HCT116 (cell line): ENCODE results near the gene ADRA1B. TPM values are rescaled to one million over a fixed set of nuclear protein-coding genes. Genes with fewer than 3 reads are reported as not detected.

Source experiments
- ATAC-seq: fragments of 200-7000 bp; cut with Tn5 transposase; 2 replicates; pipeline ENCODE4 v1.9.1; 2020; ENCODE audit warnings: mild to moderate bottlenecking, moderate library complexity
- BruUV-seq: library from RNA; stranded (reverse); fragments of 400-500 nt; replicated peaks from 2 replicates; lab custom pipeline; 2021; lab: Mats Ljungman, UMichigan
- CTCF ChIA-PET: fragments of 300-600 bp; sonication (Branson Sonifier 250); formaldehyde crosslinking; loops from one replicate; lab custom pipeline; 2021; ENCODE audit warnings: antibody characterized with exemption; lab: Charles Lee
- POLR2A ChIA-PET: fragments of 300-600, 350-600 bp; sonication (Branson Sonifier 250); formaldehyde crosslinking; loops from one replicate; lab custom pipeline; 2021; ENCODE audit warnings: antibody characterized with exemption; lab: Charles Lee
- RAD21 ChIA-PET, 2 experiments: fragments of 300-600 bp; sonication (Branson Sonifier 250); formaldehyde crosslinking; loops; one replicate each; lab custom pipeline; 2023; ENCODE audit warnings: low total read pairs in 2 of 2; ENCODE audit not compliant: uncharacterized antibody in 2 of 2, unreplicated experiment in 2 of 2, low non-redundant PET in 1 of 2; lab: Charles Lee
- DNase-seq: peaks from one replicate; pipeline ENCODE4 v3.0.0-alpha.2; 2010; ENCODE audit warnings: low read depth, low spot score
- H2AFZ ChIP-seq: fragments of 200-600 bp; shearing (Covaris generic), sonication (generic); 2 replicates; pipeline ENCODE4 v1.6.1; 2017; ENCODE audit warnings: low read depth, mixed run types, mixed read lengths, antibody characterized with exemption, low read length; ENCODE audit not compliant: poor library complexity, severe bottlenecking
- H3K27ac ChIP-seq: 2 replicates; pipeline ENCODE4 v1.5.1; 2012; ENCODE audit warnings: low read depth, low read length
- H3K27me3 ChIP-seq: fragments of 200-600 bp; sonication (generic); 2 replicates; pipeline ENCODE4 v1.6.1; 2016; ENCODE audit warnings: mixed run types, low read length, mixed read lengths; ENCODE audit not compliant: insufficient read depth
- H3K36me3 ChIP-seq, 2 experiments: fragments of 200-500 bp in 1 of 2; fragments of 200-600 bp in 1 of 2; sonication (Bioruptor generic) in 1 of 2; sonication (generic) in 1 of 2; 2 replicates each; pipeline versions ENCODE4 v1.5.1 to v1.6.1; 2014 to 2016; ENCODE audit warnings: low read length in 2 of 2, inconsistent platforms in 1 of 2, mixed read lengths in 1 of 2, mixed run types in 1 of 2; ENCODE audit not compliant: insufficient read depth in 2 of 2, control insufficient read depth in 1 of 2
- H3K4me1 ChIP-seq, 2 experiments: fragments of 200-600 bp in 1 of 2; sonication (generic) in 1 of 2; 2 replicates each; pipeline versions ENCODE4 v1.5.1 to v1.6.1; 2012 to 2017; ENCODE audit warnings: low read length in 2 of 2, inconsistent platforms in 1 of 2, mild to moderate bottlenecking in 1 of 2, mixed read lengths in 1 of 2, mixed run types in 1 of 2, moderate library complexity in 1 of 2; ENCODE audit not compliant: insufficient read depth in 2 of 2, control insufficient read depth in 1 of 2
- H3K4me2 ChIP-seq: fragments of 200-600 bp; sonication (generic); 2 replicates; pipeline ENCODE4 v1.6.1; 2017; ENCODE audit warnings: mixed run types, low read length, mixed read lengths
- H3K4me3 ChIP-seq, 2 experiments: fragments of 200-600 bp in 1 of 2; sonication (generic) in 1 of 2; replicated peaks in 1 of 2; 2 replicates each; pipeline ENCODE4 v1.5.1; 2011 to 2016; ENCODE audit warnings: low read length in 2 of 2, control low read depth in 1 of 2, low read depth in 1 of 2, mild to moderate bottlenecking in 1 of 2, mixed read lengths in 1 of 2, mixed run types in 1 of 2
- H3K79me2 ChIP-seq: fragments of 200-600 bp; sonication (generic); 2 replicates; pipeline ENCODE4 v1.6.1; 2017; ENCODE audit warnings: mild to moderate bottlenecking, mixed run types, low read length, moderate library complexity, mixed read lengths; ENCODE audit not compliant: insufficient read depth
- H3K9ac ChIP-seq: fragments of 200-600 bp; sonication (generic); 2 replicates; pipeline ENCODE4 v1.6.1; 2016; ENCODE audit warnings: low read length, mixed read lengths
- H3K9me2 ChIP-seq: fragments of 200-600 bp; sonication (generic), shearing (Covaris generic); 2 replicates; pipeline ENCODE4 v1.6.1; 2017; ENCODE audit warnings: mixed run types, mild to moderate bottlenecking, moderate library complexity; ENCODE audit not compliant: insufficient read depth
- H3K9me3 ChIP-seq, 2 experiments: fragments of 200-500 bp in 1 of 2; fragments of 200-600 bp in 1 of 2; sonication (Bioruptor generic) in 1 of 2; sonication (generic) in 1 of 2; 2 replicates each; pipeline ENCODE4 v1.6.1; 2014 to 2017; ENCODE audit warnings: low read length in 2 of 2, mixed read lengths in 2 of 2, inconsistent platforms in 1 of 2, low read depth in 1 of 2, mild to moderate bottlenecking in 1 of 2, mixed run types in 1 of 2, moderate library complexity in 1 of 2; ENCODE audit not compliant: control insufficient read depth in 1 of 2, insufficient read depth in 1 of 2
- H4K20me1 ChIP-seq: fragments of 200-600 bp; sonication (generic), shearing (Covaris generic); 2 replicates; pipeline ENCODE4 v1.6.1; 2017; ENCODE audit warnings: mixed run types, mild to moderate bottlenecking, moderate library complexity; ENCODE audit not compliant: insufficient read depth
- ATF3 ChIP-seq: IDR thresholded peaks from 2 replicates; pipeline ENCODE4 v1.6.1; 2012
- CEBPB ChIP-seq: IDR thresholded peaks from 2 replicates; pipeline ENCODE4 v1.6.1; 2012; ENCODE audit warnings: low read depth
- EGR1 ChIP-seq: IDR thresholded peaks from 2 replicates; pipeline ENCODE4 v1.6.1; 2012; ENCODE audit warnings: low read depth
- EZH2phosphoT487 ChIP-seq: fragments of 200-600 bp; IDR thresholded peaks from 2 replicates; pipeline ENCODE4 v1.6.1; 2018; ENCODE audit warnings: antibody characterized with exemption, borderline replicate concordance
- JUND ChIP-seq: IDR thresholded peaks from 2 replicates; pipeline ENCODE4 v1.6.1; 2012
- POLR2AphosphoS5 ChIP-seq: IDR thresholded peaks from 2 replicates; pipeline ENCODE4 v1.6.1; 2011; ENCODE audit warnings: mild to moderate bottlenecking, low read depth, low read length, moderate library complexity
- RAD21 ChIP-seq: IDR thresholded peaks from 2 replicates; pipeline ENCODE4 v1.6.1; 2012; ENCODE audit warnings: low read depth, mild to moderate bottlenecking
- REST ChIP-seq: IDR thresholded peaks from 2 replicates; pipeline ENCODE4 v1.6.1; 2012; ENCODE audit warnings: low read depth
- TCF7L2 ChIP-seq: IDR thresholded peaks from 2 replicates; pipeline ENCODE4 v1.7.0; 2011; ENCODE audit warnings: borderline replicate concordance, inconsistent platforms; ENCODE audit not compliant: insufficient read depth, insufficient read length; ENCODE audit errors: extremely low read depth
- ZFX ChIP-seq: fragments of 450-650 bp; IDR thresholded peaks from 2 replicates; pipeline ENCODE4 v1.6.1; 2017
- ZNF274 ChIP-seq: fragments of 200-500 bp; sonication (Bioruptor generic); IDR thresholded peaks from 2 replicates; pipeline ENCODE4 v1.6.1; 2014; ENCODE audit warnings: mild to moderate bottlenecking, low read depth, low read length, inconsistent platforms
- intact Hi-C: fragments of 100-400 bp; cut with micrococcal nuclease; formaldehyde crosslinking; loops from 2 replicates; pipeline ENCODE4 v1.10.0; 2022
- total RNA-seq: library from RNA; stranded (reverse); gene quantifications from one replicate; pipeline ENCODE4 v1.2.1, GENCODE V29; 2021; ENCODE audit not compliant: unreplicated experiment
- TF ChIP-seq, protein P1 (sequence below): IDR thresholded peaks from 2 replicates; pipeline ENCODE4 v1.6.1; 2011; ENCODE audit warnings: mild to moderate bottlenecking, low read length, moderate library complexity; ENCODE audit not compliant: insufficient replicate concordance; ENCODE audit errors: extremely low read depth

ADRA1B gene
- total RNA-seq, 1 experiment from 2014 or later = not detected

DNA sequence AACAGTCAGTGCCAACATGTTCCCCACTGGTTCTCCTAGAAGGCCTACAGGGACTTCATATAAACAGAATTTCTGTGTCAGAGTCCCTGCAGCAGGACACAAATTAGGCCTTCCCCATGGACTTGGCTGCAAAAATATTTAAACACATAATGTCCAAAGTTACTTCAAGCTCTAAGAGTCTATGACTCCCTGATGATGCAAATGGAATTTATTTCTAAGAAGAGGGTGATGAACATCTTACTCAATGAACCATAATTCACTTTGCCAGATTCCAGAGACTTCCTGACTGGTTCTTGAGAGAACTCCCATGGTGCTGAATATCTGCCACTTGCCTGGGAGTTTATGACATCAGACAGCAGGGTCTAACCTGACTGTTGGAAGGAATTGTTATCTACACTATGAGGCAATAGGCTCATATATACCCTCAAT, 32.7 kb upstream of the ADRA1B start:
- no peak for ATAC-seq
- POLR2A ChIA-PET = no interaction called here
- TF ChIP-seq ZFX (no peak), CEBPB (no peak), EZH2phosphoT487 (no peak), RAD21 (no peak), EGR1 (no peak), TCF7L2 (no peak), ZNF274 (no peak), POLR2AphosphoS5 (no peak), ATF3 (no peak), REST (no peak), JUND (no peak)
- TF ChIP-seq, protein P1, sequence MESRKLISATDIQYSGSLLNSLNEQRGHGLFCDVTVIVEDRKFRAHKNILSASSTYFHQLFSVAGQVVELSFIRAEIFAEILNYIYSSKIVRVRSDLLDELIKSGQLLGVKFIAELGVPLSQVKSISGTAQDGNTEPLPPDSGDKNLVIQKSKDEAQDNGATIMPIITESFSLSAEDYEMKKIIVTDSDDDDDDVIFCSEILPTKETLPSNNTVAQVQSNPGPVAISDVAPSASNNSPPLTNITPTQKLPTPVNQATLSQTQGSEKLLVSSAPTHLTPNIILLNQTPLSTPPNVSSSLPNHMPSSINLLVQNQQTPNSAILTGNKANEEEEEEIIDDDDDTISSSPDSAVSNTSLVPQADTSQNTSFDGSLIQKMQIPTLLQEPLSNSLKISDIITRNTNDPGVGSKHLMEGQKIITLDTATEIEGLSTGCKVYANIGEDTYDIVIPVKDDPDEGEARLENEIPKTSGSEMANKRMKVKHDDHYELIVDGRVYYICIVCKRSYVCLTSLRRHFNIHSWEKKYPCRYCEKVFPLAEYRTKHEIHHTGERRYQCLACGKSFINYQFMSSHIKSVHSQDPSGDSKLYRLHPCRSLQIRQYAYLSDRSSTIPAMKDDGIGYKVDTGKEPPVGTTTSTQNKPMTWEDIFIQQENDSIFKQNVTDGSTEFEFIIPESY = no peak
- TF ChIP-seq, all 23 proteins: peak for 0
- RAD21 ChIA-PET = no interaction called here
- Histone ChIP-seq H4K20me1 (no peaks in the 10 kb centered on the region), H3K9ac (no peak overlapping the region), H3K36me3 (no peaks in the 10 kb centered on the region), H3K4me3 (no peak overlapping the region), H3K9me2 (no peaks in the 10 kb centered on the region), H3K27me3 (no peaks in the 10 kb centered on the region), H3K4me1 (peaks cover 0 to 11% of the 10 kb centered on the region in 2 experiments; a peak in 2 of 4 replicates), H3K79me2 (no peaks in the 10 kb centered on the region), H2AFZ (no peak overlapping the region), H3K9me3 (no peaks in the 10 kb centered on the region), H3K27ac (no peak overlapping the region), H3K4me2 (no peak overlapping the region)
- intact Hi-C loops = no loop called here
- DNase-seq = no peak
- BruUV-seq = no TSS peak
- CTCF ChIA-PET = no interaction called here
